HepG2 (cell line): Measurements from ENCODE around the gene RNF13. TPM values are rescaled to one million over a fixed set of nuclear protein-coding genes. Genes with fewer than 3 reads are reported as not detected.

Experiments
- FOXK1 ChIP-seq: sonication (generic); formaldehyde crosslinking; IDR thresholded peaks from 2 replicates; pipeline ENCODE4 v1.4.0; 2020; ENCODE audit warnings: low read depth, missing genetic modification reagents, borderline replicate concordance
- GATA4 ChIP-seq: sonication (generic); IDR thresholded peaks from 2 replicates; pipeline ENCODE4 v1.6.1; 2016; ENCODE audit warnings: antibody characterized with exemption, low read depth, borderline replicate concordance
- HMG20B ChIP-seq: conservative IDR thresholded peaks from 2 replicates; pipeline ENCODE4 v1.6.1; 2016; ENCODE audit warnings: missing genetic modification reagents, missing compliant biosample characterization
- MAZ ChIP-seq, 2 experiments: sonication (generic) in 1 of 2; formaldehyde crosslinking in 1 of 2; IDR thresholded peaks; 2 replicates each; pipeline versions ENCODE4 v1.5.0 to v1.6.1; 2012 to 2020; ENCODE audit warnings: low read depth in 2 of 2, mild to moderate bottlenecking in 2 of 2, borderline replicate concordance in 1 of 2, improper control_type of control experiment in 1 of 2, low read length in 1 of 2, missing genetic modification reagents in 1 of 2, moderate library complexity in 1 of 2
- MYNN ChIP-seq: sonication (generic); formaldehyde crosslinking; IDR thresholded peaks from 2 replicates; pipeline ENCODE4 v1.4.0; 2020; ENCODE audit warnings: mild to moderate bottlenecking, low read depth, missing genetic modification reagents
- SMAD3 ChIP-seq: sonication (generic); formaldehyde crosslinking; IDR thresholded peaks from 2 replicates; pipeline ENCODE4 v1.4.0; 2020; ENCODE audit warnings: missing genetic modification reagents
- ZNF253 ChIP-seq: sonication (generic); formaldehyde crosslinking; IDR thresholded peaks from 2 replicates; pipeline ENCODE4 v1.8.0; 2022; ENCODE audit warnings: mild to moderate bottlenecking, missing genetic modification reagents, borderline replicate concordance
- ZNF317 ChIP-seq: sonication (generic); formaldehyde crosslinking; IDR thresholded peaks from 2 replicates; pipeline ENCODE4 v1.5.0; 2020; ENCODE audit warnings: mild to moderate bottlenecking, missing genetic modification reagents
- ZNF451 ChIP-seq: sonication (generic); formaldehyde crosslinking; IDR thresholded peaks from 2 replicates; pipeline ENCODE4 v1.5.0; 2020; ENCODE audit warnings: mild to moderate bottlenecking, missing genetic modification reagents
- ZNF629 ChIP-seq: sonication (generic); formaldehyde crosslinking; conservative IDR thresholded peaks from 2 replicates; pipeline ENCODE4 v1.5.0; 2020; ENCODE audit warnings: missing genetic modification reagents
- ZNF644 ChIP-seq: IDR thresholded peaks from 2 replicates; pipeline ENCODE4 v1.6.1; 2016; ENCODE audit warnings: low read depth
- polyA plus RNA-seq, 8 experiments: library from polyadenylated mRNA; depleted of rRNA in 3 of 8; stranded (reverse) in 7 of 8; unstranded in 1 of 8; fragments of >200 nt; fragmentation: Illumina TruSeq in 4 of 8; extraction: Trizol in 4 of 8; gene quantifications; 2 replicates each; pipeline versions ENCODE4 v1.2.1 to v1.2.3, GENCODE V29; 2011 to 2016; ENCODE audit warnings: low read depth in 4 of 8, missing spikeins in 1 of 8, mixed read lengths in 1 of 8; ENCODE audit not compliant: insufficient read depth in 1 of 8
- total RNA-seq, 5 experiments: library from RNA; depleted of rRNA; stranded (reverse); fragments of >200 nt; fragmentation: Illumina TruSeq; extraction: Trizol; gene quantifications; 2 replicates each; pipeline ENCODE4 v1.2.3, GENCODE V29; 2016; ENCODE audit warnings: low read depth in 1 of 5
- TF ChIP-seq, protein P1 (sequence below): sonication (generic); formaldehyde crosslinking; IDR thresholded peaks from 2 replicates; pipeline ENCODE4 v1.4.0; 2020; ENCODE audit warnings: missing genetic modification reagents, borderline replicate concordance
- TF ChIP-seq, protein P2 (sequence below): sonication (generic); formaldehyde crosslinking; IDR thresholded peaks from 2 replicates; pipeline ENCODE4 v1.4.0; 2020; ENCODE audit warnings: mild to moderate bottlenecking, missing genetic modification reagents, borderline replicate concordance
- TF ChIP-seq, protein P3 (sequence below): sonication (generic); formaldehyde crosslinking; IDR thresholded peaks from 2 replicates; pipeline ENCODE4 v1.4.0; 2020; ENCODE audit warnings: missing genetic modification reagents; ENCODE audit errors: not compliant biosample characterization
- TF ChIP-seq, protein P4 (sequence below): sonication (generic); formaldehyde crosslinking; IDR thresholded peaks from 2 replicates; pipeline ENCODE4 v1.5.1; 2020; ENCODE audit warnings: mild to moderate bottlenecking, missing genetic modification reagents, moderate library complexity
- TF ChIP-seq, protein P5 (sequence below): IDR thresholded peaks from 2 replicates; pipeline ENCODE4 v1.6.1; 2016; ENCODE audit warnings: missing genetic modification reagents, missing compliant biosample characterization
- TF ChIP-seq, protein P6 (sequence below): sonication (generic); formaldehyde crosslinking; IDR thresholded peaks from 2 replicates; pipeline ENCODE4 v1.5.0; 2020; ENCODE audit warnings: missing genetic modification reagents

RNF13 gene
- total and polyA plus RNA-seq, 2 of the 13 experiments (the other 11 are each of a cell fraction or from before 2014, with no cell fraction given), result 39.8 to 46.0 TPM

DNA sequence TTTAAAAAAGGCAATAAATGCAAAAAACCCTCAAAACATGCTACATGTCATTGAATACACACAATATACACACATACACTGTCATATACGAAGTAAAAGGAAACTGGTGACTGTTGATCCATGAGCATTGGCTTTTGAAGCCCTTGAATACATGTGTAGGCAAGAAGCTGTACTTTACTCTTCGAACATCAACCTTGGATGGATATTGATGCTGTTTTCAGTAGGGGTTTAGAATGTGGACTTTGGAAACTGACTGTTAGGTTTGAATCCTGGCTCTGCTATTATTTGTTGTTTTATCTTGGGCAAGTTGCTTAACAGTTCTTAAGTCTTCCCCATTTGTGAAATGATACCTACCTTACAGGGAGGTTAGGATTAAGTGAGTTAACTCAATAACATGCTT lies 30.5 kb downstream of the RNF13 start (continued):
- TF ChIP-seq, protein P1, sequence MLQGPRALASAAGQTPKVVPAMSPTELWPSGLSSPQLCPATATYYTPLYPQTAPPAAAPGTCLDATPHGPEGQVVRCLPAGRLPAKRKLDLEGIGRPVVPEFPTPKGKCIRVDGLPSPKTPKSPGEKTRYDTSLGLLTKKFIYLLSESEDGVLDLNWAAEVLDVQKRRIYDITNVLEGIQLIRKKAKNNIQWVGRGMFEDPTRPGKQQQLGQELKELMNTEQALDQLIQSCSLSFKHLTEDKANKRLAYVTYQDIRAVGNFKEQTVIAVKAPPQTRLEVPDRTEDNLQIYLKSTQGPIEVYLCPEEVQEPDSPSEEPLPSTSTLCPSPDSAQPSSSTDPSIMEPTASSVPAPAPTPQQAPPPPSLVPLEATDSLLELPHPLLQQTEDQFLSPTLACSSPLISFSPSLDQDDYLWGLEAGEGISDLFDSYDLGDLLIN (CRISPR knock-in tag), result no peak
- TF ChIP-seq HMG20B (CRISPR knock-in tag) (no peak), SMAD3 (no peak), ZNF317 (CRISPR knock-in tag) (0 out of 2 replicates have a peak, but pooled peaks have one; percentile 42), ZNF451 (CRISPR knock-in tag) (no peak), ZNF253 (CRISPR knock-in tag) (no peak), GATA4 (no peak), FOXK1 (CRISPR knock-in tag) (peak; percentile 34; the same call in 1 of the 2 replicates), MAZ (IDR thresholded peaks at IDR 0.05; ENCODE audit: borderline replicate concordance, low read depth, low read length) (no peak), MAZ (CRISPR knock-in tag; IDR thresholded peaks at IDR 0.05; ENCODE audit: low read depth) (no peak), ZNF629 (CRISPR knock-in tag) (no peak), MYNN (no peak), ZNF644 (CRISPR knock-in tag) (peak; percentile 86)
- TF ChIP-seq, protein P2, sequence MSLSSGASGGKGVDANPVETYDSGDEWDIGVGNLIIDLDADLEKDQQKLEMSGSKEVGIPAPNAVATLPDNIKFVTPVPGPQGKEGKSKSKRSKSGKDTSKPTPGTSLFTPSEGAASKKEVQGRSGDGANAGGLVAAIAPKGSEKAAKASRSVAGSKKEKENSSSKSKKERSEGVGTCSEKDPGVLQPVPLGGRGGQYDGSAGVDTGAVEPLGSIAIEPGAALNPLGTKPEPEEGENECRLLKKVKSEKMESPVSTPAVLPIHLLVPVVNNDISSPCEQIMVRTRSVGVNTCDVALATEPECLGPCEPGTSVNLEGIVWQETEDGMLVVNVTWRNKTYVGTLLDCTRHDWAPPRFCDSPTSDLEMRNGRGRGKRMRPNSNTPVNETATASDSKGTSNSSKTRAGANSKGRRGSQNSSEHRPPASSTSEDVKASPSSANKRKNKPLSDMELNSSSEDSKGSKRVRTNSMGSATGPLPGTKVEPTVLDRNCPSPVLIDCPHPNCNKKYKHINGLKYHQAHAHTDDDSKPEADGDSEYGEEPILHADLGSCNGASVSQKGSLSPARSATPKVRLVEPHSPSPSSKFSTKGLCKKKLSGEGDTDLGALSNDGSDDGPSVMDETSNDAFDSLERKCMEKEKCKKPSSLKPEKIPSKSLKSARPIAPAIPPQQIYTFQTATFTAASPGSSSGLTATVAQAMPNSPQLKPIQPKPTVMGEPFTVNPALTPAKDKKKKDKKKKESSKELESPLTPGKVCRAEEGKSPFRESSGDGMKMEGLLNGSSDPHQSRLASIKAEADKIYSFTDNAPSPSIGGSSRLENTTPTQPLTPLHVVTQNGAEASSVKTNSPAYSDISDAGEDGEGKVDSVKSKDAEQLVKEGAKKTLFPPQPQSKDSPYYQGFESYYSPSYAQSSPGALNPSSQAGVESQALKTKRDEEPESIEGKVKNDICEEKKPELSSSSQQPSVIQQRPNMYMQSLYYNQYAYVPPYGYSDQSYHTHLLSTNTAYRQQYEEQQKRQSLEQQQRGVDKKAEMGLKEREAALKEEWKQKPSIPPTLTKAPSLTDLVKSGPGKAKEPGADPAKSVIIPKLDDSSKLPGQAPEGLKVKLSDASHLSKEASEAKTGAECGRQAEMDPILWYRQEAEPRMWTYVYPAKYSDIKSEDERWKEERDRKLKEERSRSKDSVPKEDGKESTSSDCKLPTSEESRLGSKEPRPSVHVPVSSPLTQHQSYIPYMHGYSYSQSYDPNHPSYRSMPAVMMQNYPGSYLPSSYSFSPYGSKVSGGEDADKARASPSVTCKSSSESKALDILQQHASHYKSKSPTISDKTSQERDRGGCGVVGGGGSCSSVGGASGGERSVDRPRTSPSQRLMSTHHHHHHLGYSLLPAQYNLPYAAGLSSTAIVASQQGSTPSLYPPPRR (CRISPR knock-in tag), result no peak
- TF ChIP-seq, protein P3, sequence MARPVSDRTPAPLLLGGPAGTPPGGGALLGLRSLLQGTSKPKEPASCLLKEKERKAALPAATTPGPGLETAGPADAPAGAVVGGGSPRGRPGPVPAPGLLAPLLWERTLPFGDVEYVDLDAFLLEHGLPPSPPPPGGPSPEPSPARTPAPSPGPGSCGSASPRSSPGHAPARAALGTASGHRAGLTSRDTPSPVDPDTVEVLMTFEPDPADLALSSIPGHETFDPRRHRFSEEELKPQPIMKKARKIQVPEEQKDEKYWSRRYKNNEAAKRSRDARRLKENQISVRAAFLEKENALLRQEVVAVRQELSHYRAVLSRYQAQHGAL, result no peak
- TF ChIP-seq, protein P4, sequence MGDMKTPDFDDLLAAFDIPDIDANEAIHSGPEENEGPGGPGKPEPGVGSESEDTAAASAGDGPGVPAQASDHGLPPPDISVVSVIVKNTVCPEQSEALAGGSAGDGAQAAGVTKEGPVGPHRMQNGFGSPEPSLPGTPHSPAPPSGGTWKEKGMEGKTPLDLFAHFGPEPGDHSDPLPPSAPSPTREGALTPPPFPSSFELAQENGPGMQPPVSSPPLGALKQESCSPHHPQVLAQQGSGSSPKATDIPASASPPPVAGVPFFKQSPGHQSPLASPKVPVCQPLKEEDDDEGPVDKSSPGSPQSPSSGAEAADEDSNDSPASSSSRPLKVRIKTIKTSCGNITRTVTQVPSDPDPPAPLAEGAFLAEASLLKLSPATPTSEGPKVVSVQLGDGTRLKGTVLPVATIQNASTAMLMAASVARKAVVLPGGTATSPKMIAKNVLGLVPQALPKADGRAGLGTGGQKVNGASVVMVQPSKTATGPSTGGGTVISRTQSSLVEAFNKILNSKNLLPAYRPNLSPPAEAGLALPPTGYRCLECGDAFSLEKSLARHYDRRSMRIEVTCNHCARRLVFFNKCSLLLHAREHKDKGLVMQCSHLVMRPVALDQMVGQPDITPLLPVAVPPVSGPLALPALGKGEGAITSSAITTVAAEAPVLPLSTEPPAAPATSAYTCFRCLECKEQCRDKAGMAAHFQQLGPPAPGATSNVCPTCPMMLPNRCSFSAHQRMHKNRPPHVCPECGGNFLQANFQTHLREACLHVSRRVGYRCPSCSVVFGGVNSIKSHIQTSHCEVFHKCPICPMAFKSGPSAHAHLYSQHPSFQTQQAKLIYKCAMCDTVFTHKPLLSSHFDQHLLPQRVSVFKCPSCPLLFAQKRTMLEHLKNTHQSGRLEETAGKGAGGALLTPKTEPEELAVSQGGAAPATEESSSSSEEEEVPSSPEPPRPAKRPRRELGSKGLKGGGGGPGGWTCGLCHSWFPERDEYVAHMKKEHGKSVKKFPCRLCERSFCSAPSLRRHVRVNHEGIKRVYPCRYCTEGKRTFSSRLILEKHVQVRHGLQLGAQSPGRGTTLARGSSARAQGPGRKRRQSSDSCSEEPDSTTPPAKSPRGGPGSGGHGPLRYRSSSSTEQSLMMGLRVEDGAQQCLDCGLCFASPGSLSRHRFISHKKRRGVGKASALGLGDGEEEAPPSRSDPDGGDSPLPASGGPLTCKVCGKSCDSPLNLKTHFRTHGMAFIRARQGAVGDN, result no peak
- TF ChIP-seq, protein P5, sequence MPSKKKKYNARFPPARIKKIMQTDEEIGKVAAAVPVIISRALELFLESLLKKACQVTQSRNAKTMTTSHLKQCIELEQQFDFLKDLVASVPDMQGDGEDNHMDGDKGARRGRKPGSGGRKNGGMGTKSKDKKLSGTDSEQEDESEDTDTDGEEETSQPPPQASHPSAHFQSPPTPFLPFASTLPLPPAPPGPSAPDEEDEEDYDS (CRISPR knock-in tag), result peak; percentile 32; the same call in 1 of the 2 replicates
- TF ChIP-seq, protein P6, sequence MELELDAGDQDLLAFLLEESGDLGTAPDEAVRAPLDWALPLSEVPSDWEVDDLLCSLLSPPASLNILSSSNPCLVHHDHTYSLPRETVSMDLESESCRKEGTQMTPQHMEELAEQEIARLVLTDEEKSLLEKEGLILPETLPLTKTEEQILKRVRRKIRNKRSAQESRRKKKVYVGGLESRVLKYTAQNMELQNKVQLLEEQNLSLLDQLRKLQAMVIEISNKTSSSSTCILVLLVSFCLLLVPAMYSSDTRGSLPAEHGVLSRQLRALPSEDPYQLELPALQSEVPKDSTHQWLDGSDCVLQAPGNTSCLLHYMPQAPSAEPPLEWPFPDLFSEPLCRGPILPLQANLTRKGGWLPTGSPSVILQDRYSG (CRISPR knock-in tag), result no peak
